Left ventricle myocardium inferior (tissue), 1 donor: ENCODE measurements around the gene C14orf132. TPM values are rescaled to one million over a fixed set of nuclear protein-coding genes. Genes with fewer than 3 reads are reported as not detected.

Experiments
- DNase-seq: peaks from one replicate; pipeline ENCODE4 v3.0.0-alpha.2; 2020
- H3K27ac ChIP-seq: fragments of 200-600 bp; replicated peaks from 2 replicates; pipeline ENCODE4 v1.8.0; 2021
- H3K27me3 ChIP-seq: fragments of 200-600 bp; 2 replicates; pipeline ENCODE4 v1.8.0; 2021; ENCODE audit warnings: low read depth
- H3K36me3 ChIP-seq: fragments of 200-600 bp; 2 replicates; pipeline ENCODE4 v1.8.0; 2021
- H3K4me1 ChIP-seq: fragments of 200-600 bp; 2 replicates; pipeline ENCODE4 v1.8.0; 2021
- H3K4me3 ChIP-seq: fragments of 200-600 bp; 2 replicates; pipeline ENCODE4 v1.8.0; 2021; ENCODE audit warnings: mild to moderate bottlenecking, moderate library complexity
- H3K9me3 ChIP-seq: fragments of 200-600 bp; replicated peaks from 2 replicates; pipeline ENCODE4 v1.8.0; 2021
- intact Hi-C: fragments of 100-400 bp; cut with micrococcal nuclease; formaldehyde crosslinking; loops from one replicate; pipeline ENCODE4 v1.11.0; 2022
- total RNA-seq: library from RNA; stranded (reverse); fragmentation: NEBNext Ultra II Directional; extraction: Animal tissue kit (Norgen Biotek cat#: 25700); gene quantifications from one replicate; pipeline ENCODE4 v1.2.1, GENCODE V29; 2021
- TF ChIP-seq, protein P1 (sequence below): fragments of 200-600 bp; IDR thresholded peaks from 2 replicates; pipeline ENCODE4 v1.8.0; 2021; ENCODE audit warnings: antibody characterized with exemption, mild to moderate bottlenecking, borderline replicate concordance
- donor health status: DM: no; HTN: yes; CAD: no; lungs with severe emphysema.

C14orf132 gene
- total RNA-seq, 1 donor from 2014 or later, result 4.8 TPM

DNA sequence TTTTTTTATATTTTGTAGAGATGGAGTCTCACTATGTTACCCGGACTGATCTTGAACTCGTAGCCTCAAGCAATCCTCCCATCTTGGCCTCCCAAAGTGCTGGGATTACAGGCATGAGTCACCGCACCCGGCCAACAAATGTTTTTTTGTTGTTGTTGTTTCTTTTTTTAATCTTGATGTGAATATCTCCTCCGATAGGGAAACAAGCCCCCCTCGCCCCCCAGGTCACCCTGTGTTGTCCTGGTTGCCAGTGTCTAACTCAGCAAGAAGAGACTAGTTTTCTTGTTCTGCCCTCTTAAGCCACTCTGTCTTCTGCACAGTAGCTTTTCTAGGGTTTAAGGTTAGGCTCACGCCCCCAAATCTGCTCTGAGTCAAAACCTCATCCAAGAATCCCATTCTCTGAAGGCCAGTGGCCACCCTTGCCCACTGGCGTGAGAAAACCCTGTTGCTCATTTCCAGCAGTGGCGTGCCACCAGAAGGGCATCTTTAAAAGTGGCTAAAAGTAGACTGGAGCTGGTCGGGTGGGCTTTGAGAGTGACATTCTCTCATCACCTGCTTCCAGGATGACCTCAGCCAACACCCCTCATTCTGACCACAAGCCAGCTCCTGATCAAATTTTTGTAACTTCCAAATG is 42.7 kb downstream of the C14orf132 start:
- intact Hi-C loops, result no loop called here

DNA sequence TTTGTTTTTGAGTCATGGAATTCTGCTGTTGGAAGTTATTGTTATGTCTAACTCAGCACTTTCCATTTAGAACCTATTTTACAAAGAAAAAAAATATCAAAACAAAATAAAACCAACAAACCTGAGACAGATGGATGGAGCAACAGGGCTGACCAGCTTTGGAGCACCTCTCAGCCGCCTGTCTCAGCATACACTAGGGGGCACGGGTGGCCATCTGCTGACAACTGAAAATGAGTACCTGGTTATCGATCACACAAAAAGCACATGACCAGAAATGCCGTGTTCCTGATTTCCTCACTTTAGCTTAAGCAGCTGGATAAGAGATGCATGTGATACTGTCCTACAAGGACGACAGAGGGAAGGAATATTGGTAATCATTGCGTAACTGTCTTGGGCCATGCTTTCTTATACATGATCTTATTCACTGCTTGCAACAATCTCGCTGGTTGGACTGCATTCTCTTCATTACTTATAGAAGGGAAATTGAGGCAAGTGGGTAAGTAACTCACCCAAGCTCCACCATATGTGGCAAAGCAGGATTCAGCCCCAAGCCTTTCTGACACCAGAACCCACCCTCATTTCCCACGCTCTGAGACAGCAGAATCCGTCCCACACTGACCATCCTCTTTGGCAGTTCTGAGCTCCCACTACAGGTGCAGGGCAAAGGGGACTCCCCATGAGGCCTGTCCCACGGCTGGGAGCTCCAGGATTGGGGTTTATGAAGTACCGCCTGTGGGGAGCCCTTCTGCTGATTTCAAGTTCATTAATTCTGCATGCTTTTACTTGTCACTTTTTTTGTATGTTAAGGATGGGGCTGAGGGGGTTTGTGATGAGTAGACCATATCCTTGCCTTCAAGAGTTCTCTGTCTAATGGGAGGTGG is 43.5 kb downstream of the C14orf132 start:
- H3K9me3 ChIP-seq, result no peaks in the 10 kb centered on the region
- H3K27ac ChIP-seq, result no peak overlapping the region
- no peak for DNase-seq
- TF ChIP-seq, protein P1, sequence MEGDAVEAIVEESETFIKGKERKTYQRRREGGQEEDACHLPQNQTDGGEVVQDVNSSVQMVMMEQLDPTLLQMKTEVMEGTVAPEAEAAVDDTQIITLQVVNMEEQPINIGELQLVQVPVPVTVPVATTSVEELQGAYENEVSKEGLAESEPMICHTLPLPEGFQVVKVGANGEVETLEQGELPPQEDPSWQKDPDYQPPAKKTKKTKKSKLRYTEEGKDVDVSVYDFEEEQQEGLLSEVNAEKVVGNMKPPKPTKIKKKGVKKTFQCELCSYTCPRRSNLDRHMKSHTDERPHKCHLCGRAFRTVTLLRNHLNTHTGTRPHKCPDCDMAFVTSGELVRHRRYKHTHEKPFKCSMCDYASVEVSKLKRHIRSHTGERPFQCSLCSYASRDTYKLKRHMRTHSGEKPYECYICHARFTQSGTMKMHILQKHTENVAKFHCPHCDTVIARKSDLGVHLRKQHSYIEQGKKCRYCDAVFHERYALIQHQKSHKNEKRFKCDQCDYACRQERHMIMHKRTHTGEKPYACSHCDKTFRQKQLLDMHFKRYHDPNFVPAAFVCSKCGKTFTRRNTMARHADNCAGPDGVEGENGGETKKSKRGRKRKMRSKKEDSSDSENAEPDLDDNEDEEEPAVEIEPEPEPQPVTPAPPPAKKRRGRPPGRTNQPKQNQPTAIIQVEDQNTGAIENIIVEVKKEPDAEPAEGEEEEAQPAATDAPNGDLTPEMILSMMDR, result no peak
- intact Hi-C loops, result no loop called here
- H3K4me1 ChIP-seq, result no peaks in the 10 kb centered on the region
- peaks cover 79% of the 10 kb centered on the region for H3K27me3 ChIP-seq
- no peak overlapping the region for H3K4me3 ChIP-seq
- peaks cover 4% of the 10 kb centered on the region for H3K36me3 ChIP-seq

More for the DNA sequence above, 42.7 kb downstream of the C14orf132 start:
- no peaks in the 10 kb centered on the region for H3K4me1 ChIP-seq
- no peak overlapping the region for H3K4me3 ChIP-seq
- H3K9me3 ChIP-seq, result no peaks in the 10 kb centered on the region
- TF ChIP-seq, protein P1, result no peak
- peaks cover 4% of the 10 kb centered on the region for H3K36me3 ChIP-seq
- no peak overlapping the region for H3K27ac ChIP-seq
- peaks cover 79% of the 10 kb centered on the region for H3K27me3 ChIP-seq
- DNase-seq, result no peak

DNA sequence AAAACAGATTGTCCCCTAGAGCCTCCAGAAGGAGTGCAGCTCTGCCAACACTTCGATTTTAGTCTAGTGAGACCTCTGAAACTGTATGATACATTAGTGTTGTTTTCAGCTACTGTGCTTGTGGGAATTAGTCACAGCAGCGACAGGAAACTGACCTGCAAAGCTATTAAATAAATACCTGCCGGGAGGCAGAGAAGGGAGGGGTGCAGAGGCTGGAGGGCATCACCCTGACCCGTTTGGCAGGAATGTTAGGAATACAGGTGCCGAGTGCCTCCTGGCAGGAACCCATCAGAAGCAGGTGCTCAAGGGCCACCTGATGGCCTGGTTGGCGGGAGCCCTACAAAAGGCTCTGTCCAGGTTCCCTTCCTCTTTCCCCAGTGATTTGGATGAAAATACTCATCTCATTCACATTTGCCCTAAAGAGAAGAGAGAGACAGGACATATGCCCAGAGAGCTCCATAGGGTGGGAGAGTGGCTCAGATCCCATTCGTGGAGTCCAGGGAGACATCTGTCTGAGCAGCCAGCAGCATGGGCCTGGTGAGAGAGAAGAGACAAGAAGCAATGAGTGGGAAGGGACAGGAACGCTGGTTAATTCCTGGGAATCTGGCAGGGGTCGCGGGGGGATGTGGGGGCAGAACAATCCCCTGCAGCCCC is 44.6 kb downstream of the C14orf132 start:
- Histone ChIP-seq H3K9me3 (no peaks in the 10 kb centered on the region), H3K27me3 (peaks cover 76% of the 10 kb centered on the region), H3K4me3 (no peak overlapping the region), H3K4me1 (no peaks in the 10 kb centered on the region), H3K36me3 (peaks cover 4% of the 10 kb centered on the region), H3K27ac (no peak overlapping the region)
- DNase-seq, result no peak
- intact Hi-C loops, result no loop called here
- TF ChIP-seq, protein P1, result no peak

DNA sequence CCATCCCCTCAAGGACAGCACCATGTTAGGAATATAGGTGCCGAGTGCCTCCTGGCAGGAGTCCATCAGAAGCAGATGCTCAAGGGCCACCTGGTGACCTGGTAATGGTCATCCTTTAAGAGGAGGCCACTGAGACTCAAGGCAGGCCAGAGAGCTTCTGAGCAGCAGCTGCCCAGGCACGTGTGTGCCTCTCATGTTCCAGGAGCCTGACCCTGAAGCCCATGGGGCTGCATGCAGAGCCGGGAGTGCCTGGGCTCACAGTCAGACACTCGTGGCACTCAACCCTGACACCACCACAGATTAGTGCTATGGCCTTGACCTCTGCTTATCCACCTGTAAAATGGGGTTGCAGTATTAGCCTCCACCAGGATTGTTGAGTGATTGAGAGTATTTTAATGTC is 45.6 kb downstream of the C14orf132 start:
- intact Hi-C loops, result no loop called here
- DNase-seq, result no peak

DNA sequence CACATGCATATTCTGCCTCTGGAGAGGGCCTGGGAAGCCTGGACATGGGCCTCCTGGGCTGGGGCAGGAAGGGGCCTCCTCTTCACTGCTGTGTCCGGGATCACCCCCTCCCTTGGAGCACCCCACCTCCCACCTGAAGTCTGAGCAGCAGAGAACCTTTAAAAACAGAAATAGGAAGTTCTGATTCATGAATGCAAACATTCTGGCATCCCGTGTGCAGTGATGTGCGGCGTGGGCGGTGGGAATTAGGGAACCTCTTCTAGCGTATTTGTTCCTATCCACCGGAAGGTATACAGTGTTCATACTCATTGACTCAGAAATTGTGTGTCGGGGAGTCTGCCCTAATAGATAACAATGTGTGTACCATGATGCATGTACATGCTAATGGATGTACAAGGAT is 46.2 kb downstream of the C14orf132 start:
- Histone ChIP-seq H3K9me3 (no peaks in the 10 kb centered on the region), H3K4me3 (no peak overlapping the region), H3K4me1 (peaks cover 5% of the 10 kb centered on the region), H3K27me3 (peaks cover 76% of the 10 kb centered on the region), H3K36me3 (peaks cover 4% of the 10 kb centered on the region), H3K27ac (no peak overlapping the region)
- intact Hi-C loops, result no loop called here
- TF ChIP-seq, protein P1, result no peak
- DNase-seq, result no peak

More for the DNA sequence above, 45.6 kb downstream of the C14orf132 start:
- Histone ChIP-seq H3K36me3 (peaks cover 4% of the 10 kb centered on the region), H3K9me3 (no peaks in the 10 kb centered on the region), H3K4me1 (no peaks in the 10 kb centered on the region), H3K27ac (no peak overlapping the region), H3K4me3 (no peak overlapping the region), H3K27me3 (peaks cover 76% of the 10 kb centered on the region)
- TF ChIP-seq, protein P1, result no peak
